Measurements from ENCODE around the gene NAALADL2.
"Not testable (repeated sequence)": the region's sequence is repeated elsewhere in the genome, so short reads cannot be mapped to it uniquely, and the experiment has no call there.

Gene NAALADL2

DNA sequence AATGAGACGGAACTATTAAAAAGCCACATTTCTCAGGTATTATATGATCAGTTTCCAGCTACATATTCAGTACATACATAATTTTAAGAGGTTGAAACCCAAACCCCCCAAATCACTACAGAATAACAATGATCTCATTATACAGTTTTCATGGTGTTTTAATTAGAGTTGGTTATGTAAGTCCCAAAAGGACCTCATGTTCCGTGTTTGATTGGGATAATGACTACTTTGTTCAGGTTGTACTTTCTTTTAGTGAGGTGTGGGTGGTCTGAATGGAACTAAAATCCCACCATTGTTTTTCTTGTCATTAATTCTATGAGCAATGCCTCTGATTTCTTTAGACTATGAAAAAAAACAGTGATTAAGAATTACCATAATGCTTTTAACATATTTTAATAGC is 905.6 kb downstream of the NAALADL2 start:
- no peak for DNase-seq (ENCODE audit: low spot score)

DNA sequence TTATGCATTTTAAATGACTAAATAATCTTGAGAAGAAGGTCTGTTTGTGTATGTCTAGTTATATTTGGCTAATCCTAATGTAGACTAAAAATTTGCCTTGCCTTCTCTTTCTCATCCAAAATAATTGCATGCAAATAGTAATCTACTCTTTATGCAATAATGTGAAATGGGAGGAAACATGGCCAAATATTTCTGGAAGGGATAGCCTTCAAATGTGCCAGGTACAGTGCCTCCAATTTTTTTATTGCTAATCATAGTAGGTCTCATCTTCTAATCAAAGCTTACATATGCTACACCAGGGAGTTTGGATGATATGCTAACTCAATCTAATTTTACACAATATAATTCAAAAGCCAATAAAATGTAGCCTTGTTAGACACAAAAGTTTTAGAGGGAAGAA is 911.3 kb downstream of the NAALADL2 start:
- DNase-seq (ENCODE audit: low spot score): no peak

DNA sequence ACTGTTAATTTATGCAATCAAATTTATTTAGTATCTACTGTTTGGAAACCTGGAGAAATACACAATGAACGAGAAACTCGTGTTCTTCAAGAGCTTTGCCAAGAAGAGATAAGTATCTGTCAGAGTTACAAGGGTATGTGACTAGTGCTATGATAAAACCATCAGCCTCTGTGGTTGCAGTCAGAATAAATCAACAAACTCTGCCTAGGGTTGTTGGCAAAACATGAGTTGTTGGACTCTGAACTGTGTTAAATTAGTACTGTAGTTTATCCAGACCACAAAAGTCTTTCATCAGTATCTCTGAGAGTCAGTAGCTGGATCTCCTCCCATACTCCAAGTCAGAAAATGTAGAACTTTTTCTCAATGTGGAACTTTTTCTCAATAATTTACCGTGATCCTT is 918.4 kb downstream of the NAALADL2 start:
- no peak for DNase-seq (ENCODE audit: low spot score)

DNA sequence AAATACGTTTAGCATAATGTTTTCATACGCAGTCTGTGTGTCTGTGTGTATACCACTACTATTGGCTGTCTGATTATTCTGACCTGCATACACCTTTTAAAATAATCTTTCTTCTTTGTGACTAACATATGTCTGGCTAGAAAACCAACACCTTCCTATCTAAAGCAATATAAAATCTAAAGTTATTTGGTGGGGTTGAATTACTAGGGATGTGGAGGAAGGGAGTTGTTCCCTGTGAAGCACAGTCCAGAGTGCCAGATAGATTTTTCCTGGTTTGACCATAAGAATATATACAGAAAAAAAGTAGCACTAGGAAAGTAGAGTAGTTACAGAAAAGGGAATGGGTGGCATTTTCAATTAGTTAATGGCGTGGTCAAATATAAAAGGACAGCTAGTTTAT is 918.8 kb downstream of the NAALADL2 start:
- no peak for DNase-seq (ENCODE audit: low spot score)

GRCh38 chr3:175778994-175779393 is 919.9 kb downstream of the NAALADL2 start:
- DNase-seq (ENCODE audit: low spot score): no peak

DNA sequence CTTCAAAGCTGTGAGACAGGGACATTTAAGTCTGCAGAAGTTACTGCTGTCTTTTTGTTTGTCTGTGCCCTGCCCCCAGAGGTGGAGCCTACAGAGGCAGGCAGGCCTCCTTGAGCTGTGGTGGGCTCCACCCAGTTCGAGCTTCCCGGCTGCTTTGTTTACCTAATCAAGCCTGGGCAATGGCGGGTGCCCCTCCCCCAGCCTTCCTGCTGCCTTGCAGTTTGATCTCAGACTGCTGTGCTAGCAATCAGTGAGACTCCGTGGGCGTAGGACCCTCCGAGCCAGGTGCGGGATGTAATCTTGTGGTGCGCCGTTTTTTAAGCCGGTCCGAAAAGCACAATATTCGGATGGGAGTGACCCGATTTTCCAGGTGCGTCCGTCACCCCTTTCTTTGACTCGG is 928.0 kb downstream of the NAALADL2 start:
- not testable (repeated sequence) for DNase-seq (ENCODE audit: low spot score)

GRCh38 chr3:175792245-175792644 is 933.1 kb downstream of the NAALADL2 start:
- no peak for DNase-seq (ENCODE audit: low spot score)

GRCh38 chr3:175798326-175798725 is 939.2 kb downstream of the NAALADL2 start:
- DNase-seq (ENCODE audit: low spot score): no peak

GRCh38 chr3:175805825-175806224 is 946.7 kb downstream of the NAALADL2 start:
- no peak for DNase-seq (ENCODE audit: low spot score)

DNA sequence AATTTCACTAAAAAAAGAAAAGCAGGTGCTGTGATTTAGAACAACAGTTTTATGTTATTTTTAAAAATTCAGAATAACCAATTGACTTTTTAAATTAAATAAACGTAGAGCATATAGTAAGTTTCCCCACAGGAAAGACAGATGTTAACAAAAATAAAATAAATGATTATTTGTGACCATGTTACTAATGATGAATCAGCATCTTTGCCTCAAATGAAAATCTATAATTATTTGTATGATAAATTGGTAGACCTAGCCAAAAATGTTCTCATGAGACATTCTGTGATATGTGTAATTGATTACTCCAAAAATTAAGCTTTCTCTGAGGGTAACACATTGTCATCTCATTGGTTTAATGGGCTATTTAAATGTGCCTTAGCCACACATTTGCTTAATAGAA is 948.0 kb downstream of the NAALADL2 start:
- DNase-seq (ENCODE audit: low spot score): no peak

GRCh38 chr3:175818811-175819464 is 959.8 kb downstream of the NAALADL2 start:
- DNase-seq (ENCODE audit: low spot score): no peak

DNA sequence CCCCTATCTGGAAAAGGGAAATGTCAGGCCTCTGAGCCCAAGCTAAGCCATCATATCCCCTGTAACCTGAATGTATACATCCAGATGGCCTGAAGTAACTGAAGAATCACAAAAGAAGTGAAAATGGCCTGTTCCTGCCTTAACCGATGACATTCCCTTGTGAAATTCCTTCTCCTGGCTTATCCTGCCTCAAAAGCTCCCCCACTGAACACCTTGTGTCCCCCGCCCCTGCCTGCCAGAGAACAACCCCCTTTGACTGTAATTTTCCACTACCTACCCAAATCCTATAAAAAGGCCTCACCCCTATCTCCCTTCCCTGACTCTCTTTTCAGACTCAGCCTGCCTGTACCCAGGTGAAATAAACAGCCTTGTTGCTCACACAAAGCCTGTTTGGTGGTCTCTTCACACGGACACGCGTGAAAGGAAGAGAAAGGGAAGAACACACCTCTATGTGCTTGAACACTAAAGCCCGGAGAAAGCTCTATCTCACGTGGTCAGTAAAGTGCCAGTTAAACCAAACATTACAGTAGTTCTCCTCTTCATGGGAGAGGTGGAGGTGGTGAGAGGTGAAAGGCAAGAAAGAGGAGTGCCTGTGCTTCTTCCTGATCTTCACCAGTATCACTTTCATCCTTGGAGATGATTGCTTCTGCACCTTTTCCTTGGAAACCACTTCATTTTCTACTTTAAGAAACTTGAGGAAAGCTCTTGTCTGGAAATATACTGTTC is 963.8 kb downstream of the NAALADL2 start:
- not testable (repeated sequence) for DNase-seq (ENCODE audit: low spot score)

DNA sequence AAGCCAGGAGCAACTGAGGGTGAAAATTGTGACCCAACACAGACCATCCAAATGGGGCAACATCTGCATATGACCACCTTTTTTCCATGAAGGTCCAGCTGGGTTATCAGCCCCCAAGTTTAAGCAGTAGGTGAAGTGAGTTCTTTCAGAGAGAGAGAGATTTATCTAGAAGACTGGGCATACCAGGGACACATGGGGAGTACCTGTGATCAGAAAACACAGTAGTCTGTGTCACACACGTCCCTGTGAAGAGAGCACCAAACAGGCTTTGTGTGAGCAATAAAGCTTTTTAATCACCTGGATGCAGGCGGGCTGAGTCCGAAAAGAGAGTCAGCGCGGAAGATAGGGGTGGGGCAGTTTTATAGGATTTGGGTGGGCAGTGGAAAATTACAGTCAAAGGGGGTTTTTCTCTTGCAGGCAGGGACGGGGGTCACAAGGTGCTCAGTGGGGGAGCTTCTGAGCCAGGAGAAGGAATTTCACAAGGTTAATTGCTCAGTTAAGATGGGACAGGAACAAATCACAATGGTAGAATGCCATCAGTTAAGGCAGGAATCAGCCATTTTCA is 966.0 kb downstream of the NAALADL2 start:
- not testable (repeated sequence) for DNase-seq (ENCODE audit: low spot score)

- DNase-seq (ENCODE audit: low spot score): no peak
These were observed 967.6 kb downstream of the NAALADL2 start for GRCh38 chr3:175826759-175827158.

GRCh38 chr3:175829809-175830208 is 970.7 kb downstream of the NAALADL2 start:
- DNase-seq (ENCODE audit: low spot score): not testable (repeated sequence)

DNA sequence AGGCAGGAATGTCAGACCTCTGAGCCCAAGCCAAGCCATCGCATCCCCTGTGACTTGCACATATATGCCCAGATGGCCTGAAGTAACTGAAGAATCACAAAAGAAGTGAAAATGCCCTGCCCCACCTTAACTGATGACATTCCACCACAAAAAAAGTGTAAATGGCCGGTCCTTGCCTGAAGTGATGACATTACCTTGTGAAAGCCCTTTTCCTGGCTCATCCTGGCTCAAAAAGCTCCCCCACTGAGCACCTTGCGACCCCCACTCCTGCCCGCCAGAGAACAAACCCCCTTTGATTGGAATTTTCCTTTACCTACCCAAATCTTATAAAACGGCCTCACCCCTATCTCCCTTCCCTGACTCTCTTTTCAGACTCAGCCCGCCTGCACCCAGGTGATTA is 976.6 kb downstream of the NAALADL2 start:
- DNase-seq (ENCODE audit: low spot score): not testable (repeated sequence)

GRCh38 chr3:175836617-175837016 is 977.5 kb downstream of the NAALADL2 start:
- no peak for DNase-seq (ENCODE audit: low spot score)

GRCh38 chr3:175837962-175838361 is 978.8 kb downstream of the NAALADL2 start:
- no peak for DNase-seq (ENCODE audit: low spot score)

DNA sequence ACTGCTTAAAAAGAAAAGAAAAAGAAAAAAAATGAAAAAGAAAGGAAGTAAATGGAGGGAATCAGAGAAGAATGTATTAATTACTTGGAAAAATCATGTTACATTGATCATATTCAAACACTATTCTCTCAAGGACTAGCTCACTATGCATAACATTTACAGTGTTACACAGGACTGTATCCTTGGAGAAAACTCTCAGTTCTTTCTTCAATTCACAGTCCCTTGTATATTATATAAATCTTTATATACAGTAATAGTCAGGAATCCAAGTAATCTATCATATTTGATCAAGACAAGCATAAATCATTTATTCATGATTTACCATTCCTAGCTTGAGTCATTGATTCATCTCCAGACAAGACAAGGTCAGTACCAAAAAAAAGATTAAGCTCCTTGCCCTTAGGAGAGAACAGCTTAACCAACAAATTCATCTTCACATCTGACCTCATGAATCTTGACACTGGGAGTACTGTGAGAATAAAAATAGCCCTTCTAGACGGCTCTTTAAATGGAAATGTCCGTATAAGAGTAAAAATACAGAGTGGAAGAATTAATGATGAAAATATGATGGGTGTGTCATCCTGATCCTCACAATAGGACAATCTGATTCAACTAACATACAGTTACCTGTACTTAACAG is 980.4 kb downstream of the NAALADL2 start:
- no peak for DNase-seq (ENCODE audit: low spot score)

GRCh38 chr3:175851541-175851940 is 992.4 kb downstream of the NAALADL2 start:
- no peak for DNase-seq (ENCODE audit: low spot score)

DNA sequence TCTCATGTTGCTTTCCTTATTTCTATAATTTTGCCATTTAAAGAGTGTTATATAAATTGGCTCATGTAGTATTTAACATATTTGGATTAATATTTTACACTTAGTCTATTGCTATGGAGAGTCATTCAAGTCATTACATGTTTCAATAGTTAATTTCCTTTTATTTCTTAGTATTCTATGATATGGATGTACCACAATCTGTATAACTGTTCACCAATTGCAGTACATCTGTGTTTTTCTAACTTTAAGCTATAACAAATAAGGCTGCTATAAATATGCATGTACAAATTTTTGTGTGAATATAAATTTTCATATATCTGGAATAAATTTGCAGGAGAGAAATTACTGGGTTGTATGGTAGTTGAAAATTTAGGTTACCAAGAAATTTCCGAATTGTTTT is 993.4 kb downstream of the NAALADL2 start:
- DNase-seq (ENCODE audit: low spot score): no peak

DNA sequence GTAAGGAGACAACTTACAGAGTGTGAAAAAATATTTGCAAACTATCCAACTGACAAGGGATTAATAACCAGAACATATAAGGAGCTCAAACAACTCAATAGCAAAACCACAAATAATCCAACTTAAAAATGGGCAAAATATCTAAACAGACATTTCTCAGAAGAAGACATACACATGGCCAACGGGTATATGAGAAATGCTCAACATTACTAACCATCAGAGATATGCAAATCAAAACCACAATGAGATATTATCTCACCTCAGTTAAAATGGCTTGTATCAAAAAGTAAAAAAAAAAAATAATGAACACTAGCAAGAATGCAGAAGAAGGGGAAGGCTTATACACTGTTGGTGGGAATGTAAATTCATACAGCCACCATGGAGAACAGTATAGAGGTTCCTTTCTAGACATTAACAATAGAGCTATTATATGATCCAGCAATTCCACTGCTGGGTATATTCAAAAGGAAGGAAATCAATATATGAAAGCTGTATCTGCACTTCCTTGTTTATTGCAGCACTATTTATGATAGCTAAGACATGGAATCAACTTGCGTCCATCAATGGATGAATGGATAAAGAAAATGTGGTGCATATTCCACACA is 998.6 kb downstream of the NAALADL2 start:
- no peak for DNase-seq (ENCODE audit: low spot score)

Data from RKO (cell line).